Fibroblast of lung (primary cell): ENCODE measurements around the gene CTF1.

Source experiments
- CTCF ChIP-seq, 2 donors: IDR thresholded peaks in 1 of 2; conservative IDR thresholded peaks in 1 of 2; 1 replicate in 1 of 2; 2 replicates in 1 of 2; pipeline ENCODE4 v1.5.1; 2011 to 2012; ENCODE audit warnings: low read length in 2 of 2, control low read depth in 1 of 2, inconsistent platforms in 1 of 2, low read depth in 1 of 2, mild to moderate bottlenecking in 1 of 2
- EZH2 ChIP-seq: IDR thresholded peaks from 2 replicates; pipeline ENCODE4 v1.5.1; 2012; ENCODE audit warnings: low read length, control low read depth, mild to moderate bottlenecking; ENCODE audit errors: missing control alignments

DNA sequence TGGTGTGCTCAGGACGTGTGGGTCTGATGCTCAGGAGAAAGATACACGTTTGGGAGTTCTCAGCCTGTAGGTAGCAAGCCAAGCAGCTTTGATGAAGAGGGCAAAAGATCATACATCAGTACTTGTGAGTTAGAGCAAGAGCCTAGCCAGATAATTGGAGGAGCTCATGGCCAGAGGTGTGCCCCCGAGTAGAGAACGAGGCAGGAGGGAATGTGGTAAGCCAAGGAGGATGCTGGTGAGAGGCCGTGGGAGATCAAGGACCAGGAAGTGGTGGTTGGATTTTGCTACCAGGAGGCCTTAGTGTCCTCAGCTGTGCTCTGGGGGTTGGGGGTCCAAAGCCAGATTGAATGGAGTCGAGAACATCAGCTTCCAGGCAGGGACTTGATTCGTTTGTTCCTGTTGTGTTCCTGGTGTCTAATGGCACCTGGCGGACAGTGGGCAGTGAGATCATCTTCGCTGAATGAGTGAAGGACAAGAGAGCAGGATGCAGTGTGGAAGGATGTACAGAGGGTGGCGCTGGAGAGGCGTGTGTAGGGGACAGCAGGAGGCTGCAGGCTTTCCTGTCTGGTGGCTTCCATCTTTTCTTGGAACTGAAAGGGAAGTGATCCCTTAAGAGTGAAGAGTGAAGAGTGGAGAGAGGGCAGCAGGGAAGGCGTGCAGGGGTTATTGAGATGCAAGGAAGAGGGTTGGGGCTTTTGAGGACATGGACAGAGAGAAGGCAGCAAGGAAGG is 38.6 kb downstream of the CTF1 start:
- TF ChIP-seq CTCF (conservative IDR thresholded peaks at IDR 0.05 in 1 of 2, IDR thresholded peaks at IDR 0.05 in 1 of 2; ENCODE audit: low read depth in 1 of 2, low read length in 2 of 2): peak; percentile 60 to 71
- TF ChIP-seq EZH2: no peak
